Measurements from ENCODE around the gene CENPV.

DNA sequence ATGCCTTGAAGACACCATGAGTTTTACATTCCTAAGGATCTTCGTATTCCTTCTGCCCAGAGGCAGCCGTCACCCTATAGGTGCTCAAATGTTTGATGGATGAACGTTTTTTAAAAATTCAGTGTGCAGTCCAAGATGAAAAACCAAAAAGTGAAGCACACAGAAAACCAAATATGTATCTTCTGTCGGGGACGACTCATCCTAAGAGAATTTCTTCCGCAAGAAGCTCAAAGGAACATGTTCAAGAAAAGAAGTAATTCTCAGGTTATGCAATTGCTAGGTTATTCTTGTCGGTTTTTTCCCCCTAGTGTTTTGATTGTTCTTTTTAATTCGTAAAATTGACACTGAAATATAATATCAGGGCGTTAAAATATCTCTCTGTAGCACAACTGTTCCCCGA lies 1.4 kb downstream of the CENPV start:
- no peak for TF ChIP-seq CTCF (IDR thresholded peaks at IDR 0.05; ENCODE audit: low read depth, low read length, poor library complexity, severe bottlenecking)
- TF ChIP-seq EZH2phosphoT487 (IDR thresholded peaks at IDR 0.05; ENCODE audit: borderline replicate concordance, low read length) = no peak
